GM19467 (cell line): ENCODE measurements around the gene ARHGEF38.

ENCODE experiments used
- ATAC-seq: cut with Tn5 transposase; IDR thresholded peaks from one replicate; pipeline ENCODE4 v1.9.1; 2021; ENCODE audit warnings: mild to moderate bottlenecking, moderate library complexity; ENCODE audit not compliant: unreplicated experiment

The ARHGEF38 gene

GRCh38 chr4:105558277-105558676, 5.9 kb downstream of the ARHGEF38 start:
- no peak for ATAC-seq

GRCh38 chr4:105560421-105560848, 8.0 kb downstream of the ARHGEF38 start:
- no peak for ATAC-seq

- no peak for ATAC-seq
Observed at GRCh38 chr4:105563352-105563751, 10.9 kb downstream of the ARHGEF38 start.

- no peak for ATAC-seq
Observed at GRCh38 chr4:105568584-105568983, 16.2 kb downstream of the ARHGEF38 start.

GRCh38 chr4:105569057-105569865, 16.8 kb downstream of the ARHGEF38 start:
- no peak for ATAC-seq

- no peak for ATAC-seq
Observed at GRCh38 chr4:105569866-105570236, 17.4 kb downstream of the ARHGEF38 start.

GRCh38 chr4:105572296-105572695, 19.9 kb downstream of the ARHGEF38 start:
- no peak for ATAC-seq

GRCh38 chr4:105586638-105587328, 34.4 kb downstream of the ARHGEF38 start:
- ATAC-seq = no peak

GRCh38 chr4:105587841-105588240, 35.4 kb downstream of the ARHGEF38 start:
- ATAC-seq = no peak

- ATAC-seq = no peak
Observed at GRCh38 chr4:105588252-105588651, 35.8 kb downstream of the ARHGEF38 start.

- no peak for ATAC-seq
Observed at GRCh38 chr4:105591573-105591972, 39.2 kb downstream of the ARHGEF38 start.

GRCh38 chr4:105594099-105595010, 41.9 kb downstream of the ARHGEF38 start:
- peak; percentile 89 for ATAC-seq

- ATAC-seq = no peak
Observed at GRCh38 chr4:105596684-105597083, 44.3 kb downstream of the ARHGEF38 start.

- no peak for ATAC-seq
Observed at GRCh38 chr4:105598052-105598451, 45.6 kb downstream of the ARHGEF38 start.

- no peak for ATAC-seq
Observed at GRCh38 chr4:105598787-105599186, 46.4 kb downstream of the ARHGEF38 start.

GRCh38 chr4:105599482-105599881, 47.1 kb downstream of the ARHGEF38 start:
- no peak for ATAC-seq

GRCh38 chr4:105599932-105600655, 47.7 kb downstream of the ARHGEF38 start:
- ATAC-seq = no peak

GRCh38 chr4:105600951-105601350, 48.5 kb downstream of the ARHGEF38 start:
- no peak for ATAC-seq

GRCh38 chr4:105601406-105601805, 49.0 kb downstream of the ARHGEF38 start:
- ATAC-seq = no peak

GRCh38 chr4:105603158-105603557, 50.7 kb downstream of the ARHGEF38 start:
- ATAC-seq = no peak

- no peak for ATAC-seq
Observed at GRCh38 chr4:105605493-105605892, 53.1 kb downstream of the ARHGEF38 start.
